Smooth muscle cell (in vitro differentiated cells): ENCODE results near the gene EPB41L2. TPM values are rescaled to one million over a fixed set of nuclear protein-coding genes. Genes with fewer than 3 reads are reported as not detected.

Source experiments
- DNase-seq: peaks from one replicate; lab custom pipeline; 2025; ENCODE audit not compliant: unreplicated experiment; lab: John Stamatoyannopoulos, UW
- H2AFZ ChIP-seq: fragments of 200-600 bp; sonication (generic); 2 replicates; pipeline ENCODE4 v1.6.0; 2016; ENCODE audit warnings: antibody characterized with exemption, low read depth, mild to moderate bottlenecking
- H3F3A ChIP-seq: fragments of 200-600 bp; sonication (generic); 2 replicates; pipeline ENCODE4 v1.6.0; 2017; ENCODE audit warnings: antibody characterized with exemption, low read depth
- H3K27ac ChIP-seq: fragments of 200-600 bp; sonication (generic); 2 replicates; pipeline ENCODE4 v1.5.1; 2016; ENCODE audit warnings: low read depth, mild to moderate bottlenecking
- H3K27me3 ChIP-seq: fragments of 200-600 bp; sonication (generic); 2 replicates; pipeline ENCODE4 v1.6.1; 2016; ENCODE audit warnings: low read depth, mild to moderate bottlenecking
- H3K36me3 ChIP-seq: fragments of 200-600 bp; sonication (generic); 2 replicates; pipeline ENCODE4 v1.5.1; 2016; ENCODE audit warnings: low read depth
- H3K4me1 ChIP-seq: fragments of 200-600 bp; sonication (generic); 2 replicates; pipeline ENCODE4 v1.5.1; 2016; ENCODE audit warnings: low read depth
- H3K4me2 ChIP-seq: fragments of 200-600 bp; sonication (generic); 2 replicates; pipeline ENCODE4 v1.6.0; 2016; ENCODE audit warnings: mild to moderate bottlenecking
- H3K4me3 ChIP-seq: fragments of 200-600 bp; sonication (generic); 2 replicates; pipeline ENCODE4 v1.5.1; 2016; ENCODE audit warnings: mild to moderate bottlenecking
- H3K79me2 ChIP-seq: fragments of 200-600 bp; sonication (generic); 2 replicates; pipeline ENCODE4 v1.6.0; 2016; ENCODE audit warnings: low read depth, mild to moderate bottlenecking
- H3K9ac ChIP-seq: fragments of 200-600 bp; sonication (generic); 2 replicates; pipeline ENCODE4 v1.6.0; 2016; ENCODE audit warnings: low read depth
- H3K9me3 ChIP-seq: fragments of 200-600 bp; sonication (generic); replicated peaks from 2 replicates; pipeline ENCODE4 v1.5.1; 2016; ENCODE audit warnings: low read depth
- H4K20me1 ChIP-seq: fragments of 200-600 bp; sonication (generic); 2 replicates; pipeline ENCODE4 v1.6.0; 2016; ENCODE audit warnings: low read depth
- WGBS: methylation state at CpG from one replicate; pipeline ENCODE4 v1.1.7; 2016; ENCODE audit warnings: low lambda C conversion rate; 5-methylcytosine and 5-hydroxymethylcytosine counted together
- polyA plus RNA-seq: library from polyadenylated mRNA; unstranded; fragments of >200 nt; fragmentation: Nextera tagmentation; extraction: Ambion mirVana; gene quantifications from 2 replicates; pipeline ENCODE4 v1.2.1, GENCODE V29; 2016
- total RNA-seq: library from RNA; depleted of rRNA; stranded (reverse); fragments of >200 nt; gene quantifications from 2 replicates; pipeline ENCODE4 v1.2.3, GENCODE V29; 2014
- TF ChIP-seq, protein P1 (sequence below): fragments of 200-600 bp; sonication (generic); IDR thresholded peaks from 2 replicates; pipeline ENCODE4 v1.5.1; 2017; ENCODE audit warnings: borderline replicate concordance, mild to moderate bottlenecking, antibody characterized with exemption; ENCODE audit not compliant: insufficient read depth, poor library complexity, severe bottlenecking

Gene EPB41L2
- total and polyA plus RNA-seq, 2 experiments from 2014 or later, result 40.2 to 44.6 TPM

DNA sequence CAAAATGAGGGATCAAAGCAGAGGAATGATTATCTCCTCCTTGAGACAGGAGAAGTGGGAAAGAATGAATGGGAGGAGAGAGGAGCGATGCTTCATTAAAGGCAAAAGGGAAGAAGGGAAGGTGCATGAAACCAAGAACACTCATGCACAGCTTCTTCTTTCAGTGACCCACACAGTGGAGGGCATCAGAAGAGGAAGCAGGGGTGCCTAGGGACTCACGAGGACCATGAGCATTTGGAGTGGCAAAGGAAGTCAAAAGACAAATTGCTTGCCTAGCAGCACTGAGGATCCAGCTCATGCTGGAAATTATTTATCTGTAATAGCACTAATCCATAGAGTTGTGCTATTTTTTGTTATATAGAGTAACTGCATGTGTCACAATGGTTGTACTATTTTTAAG is 169.8 kb downstream of the EPB41L2 start:
- no peaks in the 10 kb centered on the region for H3K9me3 ChIP-seq
- no peak for DNase-seq

DNA sequence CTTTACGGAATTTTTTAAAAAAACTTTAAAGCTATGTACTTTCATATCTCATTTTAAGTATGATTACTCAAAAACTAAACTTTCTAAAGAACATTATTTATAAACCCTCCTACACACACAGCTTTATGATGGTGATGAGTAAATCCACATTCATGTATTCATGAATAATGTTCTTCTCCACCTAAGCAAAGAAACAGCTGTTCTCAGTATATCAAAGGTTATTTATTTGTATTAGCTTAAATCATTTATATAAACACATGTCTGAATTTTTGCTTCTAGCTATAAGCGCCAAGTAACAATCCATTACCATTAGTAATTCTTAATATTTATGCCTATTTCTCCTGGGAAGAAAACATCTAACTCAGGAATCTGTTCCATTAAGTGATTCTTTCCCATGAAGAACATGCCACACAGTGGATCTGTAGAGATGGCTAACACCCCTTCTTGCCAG is 172.5 kb downstream of the EPB41L2 start:
- H3K4me2 ChIP-seq, result peak overlapping the region; percentile 29
- no peaks in the 10 kb centered on the region for H3K27me3 ChIP-seq
- no peak overlapping the region for H2AFZ ChIP-seq
- WGBS, result 47% methylated on average over 2 of the region's 2 CpGs
- H3K79me2 ChIP-seq, result no peaks in the 10 kb centered on the region
- no peaks in the 10 kb centered on the region for H4K20me1 ChIP-seq
- H3K9me3 ChIP-seq, result no peaks in the 10 kb centered on the region
- peaks cover 12% of the 10 kb centered on the region for H3K36me3 ChIP-seq
- no peak overlapping the region for H3K4me3 ChIP-seq
- TF ChIP-seq, protein P1, sequence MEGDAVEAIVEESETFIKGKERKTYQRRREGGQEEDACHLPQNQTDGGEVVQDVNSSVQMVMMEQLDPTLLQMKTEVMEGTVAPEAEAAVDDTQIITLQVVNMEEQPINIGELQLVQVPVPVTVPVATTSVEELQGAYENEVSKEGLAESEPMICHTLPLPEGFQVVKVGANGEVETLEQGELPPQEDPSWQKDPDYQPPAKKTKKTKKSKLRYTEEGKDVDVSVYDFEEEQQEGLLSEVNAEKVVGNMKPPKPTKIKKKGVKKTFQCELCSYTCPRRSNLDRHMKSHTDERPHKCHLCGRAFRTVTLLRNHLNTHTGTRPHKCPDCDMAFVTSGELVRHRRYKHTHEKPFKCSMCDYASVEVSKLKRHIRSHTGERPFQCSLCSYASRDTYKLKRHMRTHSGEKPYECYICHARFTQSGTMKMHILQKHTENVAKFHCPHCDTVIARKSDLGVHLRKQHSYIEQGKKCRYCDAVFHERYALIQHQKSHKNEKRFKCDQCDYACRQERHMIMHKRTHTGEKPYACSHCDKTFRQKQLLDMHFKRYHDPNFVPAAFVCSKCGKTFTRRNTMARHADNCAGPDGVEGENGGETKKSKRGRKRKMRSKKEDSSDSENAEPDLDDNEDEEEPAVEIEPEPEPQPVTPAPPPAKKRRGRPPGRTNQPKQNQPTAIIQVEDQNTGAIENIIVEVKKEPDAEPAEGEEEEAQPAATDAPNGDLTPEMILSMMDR, result no peak
- H3K9ac ChIP-seq, result no peak overlapping the region
- no peak for DNase-seq
- no peaks in the 10 kb centered on the region for H3K4me1 ChIP-seq
- no peaks in the 10 kb centered on the region for H3F3A ChIP-seq
- peak overlapping the region; percentile 9 for H3K27ac ChIP-seq

More for the DNA sequence above, 169.8 kb downstream of the EPB41L2 start:
- H3K27me3 ChIP-seq, result no peaks in the 10 kb centered on the region
- peaks cover 12% of the 10 kb centered on the region for H3K36me3 ChIP-seq
- WGBS, result 100% methylated on average over 2 of the region's 2 CpGs
- no peaks in the 10 kb centered on the region for H3K79me2 ChIP-seq
- H3F3A ChIP-seq, result no peaks in the 10 kb centered on the region
- TF ChIP-seq, protein P1, result no peak
- no peaks in the 10 kb centered on the region for H4K20me1 ChIP-seq
- H3K4me3 ChIP-seq, result no peak overlapping the region
- no peak overlapping the region for H2AFZ ChIP-seq
- no peak overlapping the region for H3K27ac ChIP-seq
- H3K9ac ChIP-seq, result no peak overlapping the region
- no peak overlapping the region for H3K4me2 ChIP-seq
- H3K4me1 ChIP-seq, result no peaks in the 10 kb centered on the region

DNA sequence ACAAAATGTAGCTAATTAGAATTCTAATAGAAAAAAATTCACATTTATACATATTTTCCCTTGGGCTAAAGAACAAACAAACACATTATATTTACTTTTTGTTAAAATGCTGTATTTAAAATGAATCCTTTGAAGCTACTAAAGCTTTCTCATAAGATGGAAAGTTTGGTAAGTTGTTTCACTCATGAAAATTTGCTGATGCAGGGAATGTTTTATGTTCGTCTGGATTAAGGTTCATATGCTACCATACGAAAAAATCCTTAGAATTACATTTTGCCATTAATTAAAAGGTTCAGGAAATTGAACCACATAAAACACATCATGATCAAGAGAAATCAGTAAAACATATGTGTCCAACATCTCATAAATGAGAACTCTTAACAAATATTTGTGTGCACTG is 173.6 kb downstream of the EPB41L2 start:
- Histone ChIP-seq H3K4me1 (no peaks in the 10 kb centered on the region), H3K4me3 (no peak overlapping the region), H4K20me1 (no peaks in the 10 kb centered on the region), H3K79me2 (no peaks in the 10 kb centered on the region), H3F3A (no peaks in the 10 kb centered on the region), H3K9ac (no peak overlapping the region), H3K9me3 (no peaks in the 10 kb centered on the region), H3K27me3 (no peaks in the 10 kb centered on the region), H3K36me3 (peaks cover 8% of the 10 kb centered on the region), H3K27ac (no peak overlapping the region), H3K4me2 (no peak overlapping the region), H2AFZ (no peak overlapping the region)
- TF ChIP-seq, protein P1, result no peak
- 95% methylated on average over 2 of the region's 2 CpGs for WGBS
- DNase-seq, result no peak

DNA sequence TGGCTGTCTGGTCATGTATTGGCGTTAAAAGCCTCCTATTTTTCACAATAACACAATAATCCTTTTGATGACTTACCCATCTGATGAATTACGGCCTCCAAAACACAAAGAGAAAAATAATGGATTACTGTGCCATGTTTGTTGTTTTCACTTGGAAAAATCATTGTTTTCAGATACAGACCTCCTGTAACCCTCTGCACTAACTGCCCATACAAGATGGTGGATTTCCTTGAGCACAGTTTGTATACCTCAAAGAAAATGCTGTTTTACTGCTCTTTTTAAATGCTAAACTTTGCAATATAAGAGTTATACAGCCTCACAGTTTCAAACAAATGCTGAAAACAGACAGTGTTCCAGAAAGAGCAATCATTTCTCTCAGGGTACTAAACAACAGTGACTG is 174.8 kb downstream of the EPB41L2 start:
- H3K9me3 ChIP-seq, result no peaks in the 10 kb centered on the region
- no peak overlapping the region for H3K9ac ChIP-seq
- no peaks in the 10 kb centered on the region for H3K4me1 ChIP-seq
- H3K4me3 ChIP-seq, result no peak overlapping the region
- no peak for DNase-seq
- no peak overlapping the region for H3K27ac ChIP-seq
- no peaks in the 10 kb centered on the region for H3K27me3 ChIP-seq
- no peaks in the 10 kb centered on the region for H3F3A ChIP-seq
- no peaks in the 10 kb centered on the region for H3K79me2 ChIP-seq
- 100% methylated on average over 2 of the region's 2 CpGs for WGBS
- H3K36me3 ChIP-seq, result peaks cover 8% of the 10 kb centered on the region
- no peak overlapping the region for H3K4me2 ChIP-seq
- no peaks in the 10 kb centered on the region for H4K20me1 ChIP-seq
- TF ChIP-seq, protein P1, result no peak
- no peak overlapping the region for H2AFZ ChIP-seq
